NCI-H460 (cell line): ENCODE data around the gene KLHL41. TPM values are rescaled to one million over a fixed set of nuclear protein-coding genes. Genes with fewer than 3 reads are reported as not detected.

Experiments used
- DNase-seq: peaks from one replicate; pipeline ENCODE4 v3.0.0-alpha.2; 2016; ENCODE audit warnings: low read depth; ENCODE audit errors: extremely low read depth
- polyA plus RNA-seq: library from polyadenylated mRNA; depleted of rRNA; stranded (reverse); fragments of >200 nt; gene quantifications from 2 replicates; pipeline ENCODE4 v1.2.3, GENCODE V29; 2014; cell fraction: nucleus; rRNA removed
- total RNA-seq: library from RNA; depleted of rRNA; stranded (reverse); fragments of >200 nt; shearing (Covaris generic); gene quantifications from 2 replicates; pipeline ENCODE4 v1.2.3, GENCODE V29; 2014; rRNA removed

KLHL41 gene
- total RNA-seq: not detected in 2 replicates
- polyA plus RNA-seq: 0.13 TPM in 1 of 2 replicates, not detected in the other

- DNase-seq: no peak
Observed at GRCh38 chr2:169509298-169509885, at the start of gene KLHL41. Gene KLHL41, plus strand, starts transcription at chr2:169509702. Its CDS starts 77 bp downstream, at chr2:169509779.

- no peak for DNase-seq
Observed at GRCh38 chr2:169461143-169461542, 48.4 kb upstream of the KLHL41 start.

GRCh38 chr2:169462896-169463695, 46.4 kb upstream of the KLHL41 start:
- DNase-seq: no peak

DNA sequence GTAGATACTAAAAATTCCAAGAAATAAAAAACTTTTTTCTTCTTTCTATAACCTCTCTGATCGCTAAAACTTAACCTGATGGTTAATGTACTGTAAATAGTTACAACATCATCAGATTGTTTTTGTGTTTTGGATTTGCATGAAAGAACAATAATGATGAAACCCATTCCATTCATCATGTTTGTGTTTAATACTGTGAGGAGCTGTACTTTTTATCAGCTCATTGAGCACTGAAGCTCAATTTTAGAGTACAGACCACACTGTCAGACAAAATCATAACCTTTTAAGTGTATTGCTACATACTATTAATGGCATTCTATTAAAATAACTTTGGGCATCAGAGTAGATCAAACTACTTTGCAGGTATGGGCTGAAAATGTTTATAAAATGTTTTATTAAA, 45.0 kb upstream of the KLHL41 start:
- DNase-seq: no peak

- no peak for DNase-seq
Observed at GRCh38 chr2:169464882-169465281, 44.6 kb upstream of the KLHL41 start.

GRCh38 chr2:169468841-169469240, 40.7 kb upstream of the KLHL41 start:
- DNase-seq: no peak

DNA sequence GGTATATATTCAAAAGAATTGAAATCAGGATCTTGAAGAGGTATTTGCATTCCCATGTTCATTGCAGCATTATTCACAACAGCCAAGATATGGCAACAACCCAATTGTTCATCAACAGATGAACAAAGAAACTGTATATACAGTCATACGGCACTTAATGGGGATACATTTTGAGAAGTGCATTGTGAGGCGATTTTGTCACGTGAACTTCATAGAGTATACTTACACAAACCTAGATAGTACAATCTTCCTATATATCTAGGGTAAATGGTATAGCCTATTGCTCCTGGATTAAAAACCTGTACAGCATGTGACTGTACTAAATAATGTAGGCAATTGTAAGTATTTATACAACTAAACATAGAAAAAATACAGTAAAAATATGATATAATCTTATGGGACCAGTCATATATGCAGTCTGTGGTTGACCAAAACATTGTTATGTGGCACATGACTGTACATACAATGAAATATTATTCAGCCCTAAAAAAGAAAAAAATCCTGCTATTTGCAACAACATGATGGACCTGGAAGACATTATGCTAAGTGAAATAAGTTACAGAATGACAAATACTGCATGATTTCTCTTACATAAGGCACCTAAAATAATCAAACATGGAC, 39.4 kb upstream of the KLHL41 start:
- DNase-seq: no peak

DNA sequence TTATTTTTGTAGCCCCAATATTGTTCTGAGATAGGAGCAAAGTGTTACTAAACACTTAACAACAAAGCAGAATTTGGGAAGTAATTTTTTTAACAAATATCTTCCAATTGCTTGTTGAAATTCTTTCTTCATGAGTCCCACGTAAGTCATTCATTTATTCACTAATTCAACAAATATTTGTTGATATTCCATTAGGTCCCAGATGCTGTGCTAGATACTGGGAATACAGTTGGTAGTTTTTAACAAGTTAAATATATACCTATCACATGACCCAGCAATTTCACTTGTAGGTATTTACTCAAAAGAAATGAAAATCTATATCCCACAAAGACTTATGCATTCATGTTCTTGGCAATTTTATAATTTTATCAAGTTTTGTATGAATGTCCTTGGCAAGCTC, 37.3 kb upstream of the KLHL41 start:
- DNase-seq: no peak

DNA sequence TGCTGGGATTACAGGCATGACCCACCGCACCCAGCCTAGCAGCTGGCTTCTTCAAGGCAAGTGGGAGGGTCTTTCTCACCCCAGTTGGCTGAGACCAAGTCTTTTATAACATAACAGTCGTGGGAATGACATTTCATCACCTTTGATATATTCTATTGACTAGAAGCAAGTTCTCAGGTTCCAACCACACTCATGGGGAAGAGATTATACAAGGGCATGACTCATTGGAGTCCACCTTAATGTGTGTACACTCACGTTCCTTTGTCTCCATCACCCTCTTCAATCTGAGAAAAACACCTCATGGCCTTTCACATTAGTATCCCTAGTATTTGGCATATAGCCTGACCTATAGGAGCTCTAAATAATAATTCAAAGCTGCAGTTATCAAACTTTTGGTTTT, 33.0 kb upstream of the KLHL41 start:
- no peak for DNase-seq

GRCh38 chr2:169478339-169478738, 31.2 kb upstream of the KLHL41 start:
- no peak for DNase-seq

DNA sequence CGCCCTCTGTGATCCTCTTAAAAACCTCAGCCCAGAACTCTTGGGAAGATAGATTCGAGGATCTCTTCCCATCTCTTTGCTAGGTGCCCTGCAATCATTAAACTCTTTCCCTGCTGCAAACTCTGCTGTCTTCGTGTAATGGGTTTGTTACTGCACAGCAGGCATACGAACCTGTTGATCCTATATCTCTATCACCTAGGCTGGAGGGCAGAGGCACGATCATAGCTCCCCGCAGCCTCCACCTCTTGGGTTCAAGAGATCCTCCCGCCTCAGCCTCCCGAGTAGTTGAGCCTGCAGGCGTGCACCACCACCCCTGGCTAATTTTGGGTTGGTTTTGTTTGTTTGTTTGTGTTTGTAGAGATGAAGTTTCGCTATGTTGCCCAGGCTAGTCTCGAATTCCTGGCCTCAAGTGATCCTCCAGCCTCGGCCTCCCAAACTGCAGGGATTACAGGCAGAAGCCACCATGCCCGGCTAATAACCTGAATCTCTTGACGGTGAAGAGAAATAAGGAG, 30.7 kb upstream of the KLHL41 start:
- no peak for DNase-seq

DNA sequence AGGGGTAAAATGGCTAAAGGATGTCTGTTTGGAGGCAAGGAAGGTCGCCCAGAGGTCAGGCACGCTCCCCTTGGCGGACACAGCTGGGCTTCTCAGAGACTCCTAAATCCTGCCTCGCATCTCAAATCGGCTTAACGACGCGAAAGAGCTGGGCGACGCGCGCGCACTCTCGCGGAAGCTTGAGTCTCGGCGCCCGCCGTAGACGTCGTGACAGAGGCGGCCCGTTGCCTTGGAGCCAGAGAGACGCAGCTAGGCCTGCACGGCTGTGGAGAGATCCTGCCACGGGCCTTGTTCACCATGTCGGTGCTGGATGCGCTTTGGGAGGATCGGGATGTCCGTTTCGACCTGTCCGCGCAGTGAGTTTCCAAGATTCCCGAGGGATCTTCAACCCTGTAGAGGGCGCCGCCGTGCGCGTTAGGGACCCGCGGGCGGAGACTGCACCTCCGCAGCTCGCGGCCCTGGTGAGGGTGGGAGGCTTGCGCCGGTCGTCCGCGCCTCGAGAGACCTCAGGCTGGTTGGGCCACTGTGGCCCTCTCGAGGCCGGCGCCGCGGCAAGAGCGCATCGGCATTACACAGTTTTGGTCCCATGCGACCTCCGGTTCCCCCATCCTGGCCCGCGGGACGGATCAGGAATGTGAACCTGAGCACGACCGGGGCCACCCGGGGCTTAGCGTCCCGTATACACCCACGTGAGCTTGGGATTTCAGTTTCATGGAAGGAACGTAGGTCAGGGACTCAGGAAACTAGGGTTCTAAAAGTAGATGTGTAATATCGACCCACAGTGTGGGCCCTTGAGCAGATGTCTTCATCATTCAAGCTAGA, 30.0 kb upstream of the KLHL41 start, which contains the start of gene BBS5:
TSS of gene BBS5 (plus strand) at position 238 of the 822 bp plus-strand sequence. CDS start at position 298, 60 bp downstream.
- peak; percentile 50 for DNase-seq

DNA sequence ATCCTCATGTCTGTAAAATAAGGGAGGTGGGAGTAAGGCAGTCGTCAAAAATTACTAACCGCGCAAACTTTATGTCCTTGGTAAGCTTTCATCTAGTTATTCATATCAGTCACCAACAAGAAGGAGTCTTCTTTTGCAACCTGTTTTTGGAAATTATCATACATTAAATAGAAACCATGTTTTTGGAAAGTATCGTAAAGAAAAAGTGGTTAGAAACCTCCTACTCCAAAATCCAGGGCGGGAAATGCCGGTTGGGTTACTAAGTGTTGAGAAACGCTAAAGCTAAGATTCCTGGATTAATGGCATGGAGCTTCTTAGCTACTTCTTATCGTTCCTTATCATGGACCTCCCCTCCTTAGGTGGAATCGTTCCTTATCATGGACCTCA, 29.4 kb upstream of the KLHL41 start:
- DNase-seq: no peak

GRCh38 chr2:169485650-169486138, 23.8 kb upstream of the KLHL41 start:
- no peak for DNase-seq

DNA sequence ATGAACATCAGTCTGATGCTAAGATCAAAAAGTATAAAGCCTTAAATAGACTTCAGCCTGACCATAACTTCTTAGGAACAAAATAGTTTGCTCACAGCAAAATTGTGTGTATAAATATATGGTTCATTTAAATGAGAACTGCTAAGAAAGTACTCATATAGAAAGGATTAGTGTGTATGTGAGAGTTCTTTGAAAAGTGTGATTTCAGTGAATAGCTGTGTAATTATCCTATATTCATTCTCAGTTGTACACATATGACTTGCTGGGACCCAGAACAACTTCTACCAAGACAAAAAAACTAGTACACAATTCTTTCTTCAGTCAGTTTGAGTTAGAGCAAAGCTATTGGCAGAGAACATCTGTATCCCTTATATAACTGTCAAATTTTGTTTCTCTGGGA, 23.0 kb upstream of the KLHL41 start:
- no peak for DNase-seq

GRCh38 chr2:169490834-169491233, 18.7 kb upstream of the KLHL41 start:
- no peak for DNase-seq

- DNase-seq: no peak
Observed at GRCh38 chr2:169491378-169491777, 18.1 kb upstream of the KLHL41 start.

- no peak for DNase-seq
Observed at GRCh38 chr2:169493360-169493759, 16.1 kb upstream of the KLHL41 start.

- no peak for DNase-seq
Observed at GRCh38 chr2:169495310-169495928, 14.1 kb upstream of the KLHL41 start.

- DNase-seq: no peak
Observed at GRCh38 chr2:169504651-169505050, 4.9 kb upstream of the KLHL41 start.
